CD4-positive, alpha-beta T cell treated with Interleukin-4 for 4 hours (primary cell): Measurements from ENCODE around the gene WDR48.

Experiments
- DNase-seq: peaks from one replicate; pipeline ENCODE4 v3.0.0-alpha.2; 2020

The WDR48 gene

GRCh38 chr3:39064646-39065045 is 12.8 kb downstream of the WDR48 start:
- no peak for DNase-seq

- DNase-seq: peak; percentile 27
Observed at GRCh38 chr3:39065197-39065596, 13.4 kb downstream of the WDR48 start.

GRCh38 chr3:39067286-39067685 is 15.5 kb downstream of the WDR48 start:
- DNase-seq: no peak

GRCh38 chr3:39068556-39068955 is 16.7 kb downstream of the WDR48 start:
- no peak for DNase-seq

GRCh38 chr3:39075910-39076309 is 24.1 kb downstream of the WDR48 start:
- DNase-seq: no peak

- DNase-seq: no peak
Observed at GRCh38 chr3:39079530-39079929, 27.7 kb downstream of the WDR48 start.

- no peak for DNase-seq
Observed at GRCh38 chr3:39080026-39080425, 28.2 kb downstream of the WDR48 start.

- DNase-seq: no peak
Observed at GRCh38 chr3:39082666-39083313, 31.0 kb downstream of the WDR48 start.

- DNase-seq: no peak
Observed at GRCh38 chr3:39086144-39086543, 34.3 kb downstream of the WDR48 start.

GRCh38 chr3:39088456-39088855 is 36.6 kb downstream of the WDR48 start:
- DNase-seq: no peak

- DNase-seq: no peak
Observed at GRCh38 chr3:39088889-39089288, 37.1 kb downstream of the WDR48 start.

- DNase-seq: no peak
Observed at GRCh38 chr3:39090922-39091321, 39.1 kb downstream of the WDR48 start.

GRCh38 chr3:39094851-39095677 is 43.2 kb downstream of the WDR48 start:
- no peak for DNase-seq

- DNase-seq: no peak
Observed at GRCh38 chr3:39095778-39096177, 44.0 kb downstream of the WDR48 start.

GRCh38 chr3:39096775-39097174 is 45.0 kb downstream of the WDR48 start:
- DNase-seq: no peak

- DNase-seq: no peak
Observed at GRCh38 chr3:39097716-39098472, 46.1 kb downstream of the WDR48 start.

GRCh38 chr3:39098473-39099000 is 46.7 kb downstream of the WDR48 start:
- DNase-seq: no peak

GRCh38 chr3:39099242-39099641 is 47.4 kb downstream of the WDR48 start:
- DNase-seq: no peak

GRCh38 chr3:39099738-39100499 is 48.1 kb downstream of the WDR48 start:
- no peak for DNase-seq

GRCh38 chr3:39100500-39100886 is 48.7 kb downstream of the WDR48 start:
- DNase-seq: no peak

- peak; percentile 53 for DNase-seq
Observed at GRCh38 chr3:39101022-39101689, 49.3 kb downstream of the WDR48 start.
